ENCODE measurements around the gene CWC27.

GRCh38 chr5:64789457-64789856 is 20.7 kb downstream of the CWC27 start:
- TF ChIP-seq, protein P1, sequence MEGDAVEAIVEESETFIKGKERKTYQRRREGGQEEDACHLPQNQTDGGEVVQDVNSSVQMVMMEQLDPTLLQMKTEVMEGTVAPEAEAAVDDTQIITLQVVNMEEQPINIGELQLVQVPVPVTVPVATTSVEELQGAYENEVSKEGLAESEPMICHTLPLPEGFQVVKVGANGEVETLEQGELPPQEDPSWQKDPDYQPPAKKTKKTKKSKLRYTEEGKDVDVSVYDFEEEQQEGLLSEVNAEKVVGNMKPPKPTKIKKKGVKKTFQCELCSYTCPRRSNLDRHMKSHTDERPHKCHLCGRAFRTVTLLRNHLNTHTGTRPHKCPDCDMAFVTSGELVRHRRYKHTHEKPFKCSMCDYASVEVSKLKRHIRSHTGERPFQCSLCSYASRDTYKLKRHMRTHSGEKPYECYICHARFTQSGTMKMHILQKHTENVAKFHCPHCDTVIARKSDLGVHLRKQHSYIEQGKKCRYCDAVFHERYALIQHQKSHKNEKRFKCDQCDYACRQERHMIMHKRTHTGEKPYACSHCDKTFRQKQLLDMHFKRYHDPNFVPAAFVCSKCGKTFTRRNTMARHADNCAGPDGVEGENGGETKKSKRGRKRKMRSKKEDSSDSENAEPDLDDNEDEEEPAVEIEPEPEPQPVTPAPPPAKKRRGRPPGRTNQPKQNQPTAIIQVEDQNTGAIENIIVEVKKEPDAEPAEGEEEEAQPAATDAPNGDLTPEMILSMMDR (IDR thresholded peaks at IDR 0.05): no peak
- TF ChIP-seq POLR2A (IDR thresholded peaks at IDR 0.05) (no peak), EP300 (IDR thresholded peaks at IDR 0.05) (no peak)

All from upper lobe of left lung (tissue), 4 donors.